ENCODE measurements around the gene HVCN1.

DNA sequence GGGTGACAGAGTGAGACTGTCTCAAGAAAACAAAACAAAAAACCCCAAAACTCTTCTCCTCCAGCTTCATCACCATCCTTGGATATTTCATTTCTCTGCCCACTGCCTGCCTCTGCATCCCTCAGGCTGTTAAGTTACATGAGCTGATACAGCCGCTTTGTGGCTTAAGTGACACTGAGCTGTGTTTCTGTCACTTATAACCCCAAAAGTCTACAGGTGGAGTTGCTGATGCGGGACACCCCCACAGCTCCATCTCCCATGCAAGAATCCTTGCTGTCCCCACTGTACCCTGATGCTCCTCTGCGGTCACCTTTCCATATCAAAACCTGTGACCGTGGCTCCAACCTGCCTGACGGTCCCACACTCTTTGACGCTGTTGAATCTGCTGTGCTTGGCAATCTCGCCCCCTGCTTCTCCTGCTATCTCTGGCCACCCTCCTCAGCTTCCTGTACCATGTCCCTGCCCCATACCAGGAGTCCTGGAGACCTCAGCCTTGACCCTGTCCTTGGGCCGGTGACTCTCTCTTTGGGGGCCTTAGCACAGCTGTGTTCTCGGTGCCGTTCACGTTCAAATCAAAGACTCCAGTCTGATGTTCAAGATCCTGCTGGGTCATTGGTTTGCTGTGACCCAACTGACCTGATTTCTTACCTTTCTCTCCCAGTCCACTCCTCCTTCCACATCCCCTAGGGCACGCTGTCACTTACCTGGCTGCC lies 20.3 kb downstream of the HVCN1 start:
- TF ChIP-seq POLR2AphosphoS5 (IDR thresholded peaks at IDR 0.05; ENCODE audit: low read depth, low read length) (no peak), SIN3A (IDR thresholded peaks at IDR 0.05; ENCODE audit: borderline replicate concordance, insufficient read depth, low read length) (no peak), TAF1 (IDR thresholded peaks at IDR 0.05; ENCODE audit: borderline replicate concordance, insufficient read depth, low read length) (no peak), FOXP2 (optimal IDR thresholded peaks at IDR 0.05; ENCODE audit: borderline replicate concordance, extremely low read depth, extremely low read length, insufficient read depth) (no peak)
- TF ChIP-seq, protein P1, sequence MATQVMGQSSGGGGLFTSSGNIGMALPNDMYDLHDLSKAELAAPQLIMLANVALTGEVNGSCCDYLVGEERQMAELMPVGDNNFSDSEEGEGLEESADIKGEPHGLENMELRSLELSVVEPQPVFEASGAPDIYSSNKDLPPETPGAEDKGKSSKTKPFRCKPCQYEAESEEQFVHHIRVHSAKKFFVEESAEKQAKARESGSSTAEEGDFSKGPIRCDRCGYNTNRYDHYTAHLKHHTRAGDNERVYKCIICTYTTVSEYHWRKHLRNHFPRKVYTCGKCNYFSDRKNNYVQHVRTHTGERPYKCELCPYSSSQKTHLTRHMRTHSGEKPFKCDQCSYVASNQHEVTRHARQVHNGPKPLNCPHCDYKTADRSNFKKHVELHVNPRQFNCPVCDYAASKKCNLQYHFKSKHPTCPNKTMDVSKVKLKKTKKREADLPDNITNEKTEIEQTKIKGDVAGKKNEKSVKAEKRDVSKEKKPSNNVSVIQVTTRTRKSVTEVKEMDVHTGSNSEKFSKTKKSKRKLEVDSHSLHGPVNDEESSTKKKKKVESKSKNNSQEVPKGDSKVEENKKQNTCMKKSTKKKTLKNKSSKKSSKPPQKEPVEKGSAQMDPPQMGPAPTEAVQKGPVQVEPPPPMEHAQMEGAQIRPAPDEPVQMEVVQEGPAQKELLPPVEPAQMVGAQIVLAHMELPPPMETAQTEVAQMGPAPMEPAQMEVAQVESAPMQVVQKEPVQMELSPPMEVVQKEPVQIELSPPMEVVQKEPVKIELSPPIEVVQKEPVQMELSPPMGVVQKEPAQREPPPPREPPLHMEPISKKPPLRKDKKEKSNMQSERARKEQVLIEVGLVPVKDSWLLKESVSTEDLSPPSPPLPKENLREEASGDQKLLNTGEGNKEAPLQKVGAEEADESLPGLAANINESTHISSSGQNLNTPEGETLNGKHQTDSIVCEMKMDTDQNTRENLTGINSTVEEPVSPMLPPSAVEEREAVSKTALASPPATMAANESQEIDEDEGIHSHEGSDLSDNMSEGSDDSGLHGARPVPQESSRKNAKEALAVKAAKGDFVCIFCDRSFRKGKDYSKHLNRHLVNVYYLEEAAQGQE (IDR thresholded peaks at IDR 0.05; ENCODE audit: insufficient read depth in 1 of 2, low read depth in 2 of 2, low read length in 2 of 2), result no peak

Data from PFSK-1 (cell line).